ENCODE results near the gene ACAT2.
"Not testable (repeated sequence)": the region's sequence is repeated elsewhere in the genome, so short reads cannot be mapped to it uniquely, and the experiment has no call there.

The ACAT2 gene

GRCh38 chr6:159761873-159762680 is at the start of gene ACAT2:
TSS of gene ACAT2 (plus strand) at chr6:159762045. CDS start at chr6:159762088, 43 bp downstream.
- H3K36me3 ChIP-seq (ENCODE audit: insufficient read depth, low read length): peaks cover 11% of the 10 kb centered on the region
- no peaks in the 10 kb centered on the region for H3K9me3 ChIP-seq (ENCODE audit: control insufficient read depth, insufficient read depth, low read length)
- H3K4me1 ChIP-seq (ENCODE audit: insufficient read depth, low read length): peaks cover 12% of the 10 kb centered on the region
- H3K9ac ChIP-seq (ENCODE audit: low read depth, low read length): peak within 1 kb of the TSS; percentile 99

GRCh38 chr6:159712389-159712788 is 49.5 kb upstream of the ACAT2 start:
- not testable (repeated sequence) for H3K4me1 ChIP-seq (ENCODE audit: insufficient read depth, low read length); H3K36me3 ChIP-seq (ENCODE audit: insufficient read depth, low read length)

GRCh38 chr6:159713984-159714383 is 47.9 kb upstream of the ACAT2 start:
- Histone ChIP-seq H3K36me3 (ENCODE audit: insufficient read depth, low read length) (no peaks in the 10 kb centered on the region), H3K9me3 (ENCODE audit: control insufficient read depth, insufficient read depth, low read length) (no peaks in the 10 kb centered on the region), H3K9ac (ENCODE audit: low read depth, low read length) (no peak overlapping the region), H3K4me1 (ENCODE audit: insufficient read depth, low read length) (no peaks in the 10 kb centered on the region)

More at GRCh38 chr6:159712389-159712788, 49.5 kb upstream of the ACAT2 start:
- not testable (repeated sequence) for H3K9me3 ChIP-seq (ENCODE audit: control insufficient read depth, insufficient read depth, low read length); H3K9ac ChIP-seq (ENCODE audit: low read depth, low read length)

GRCh38 chr6:159714404-159714803 is 47.4 kb upstream of the ACAT2 start:
- H3K4me1 ChIP-seq (ENCODE audit: insufficient read depth, low read length): no peaks in the 10 kb centered on the region
- no peaks in the 10 kb centered on the region for H3K36me3 ChIP-seq (ENCODE audit: insufficient read depth, low read length)
- no peaks in the 10 kb centered on the region for H3K9me3 ChIP-seq (ENCODE audit: control insufficient read depth, insufficient read depth, low read length)
- no peak overlapping the region for H3K9ac ChIP-seq (ENCODE audit: low read depth, low read length)

- Histone ChIP-seq H3K9me3 (ENCODE audit: control insufficient read depth, insufficient read depth, low read length) (no peaks in the 10 kb centered on the region), H3K9ac (ENCODE audit: low read depth, low read length) (no peak overlapping the region), H3K36me3 (ENCODE audit: insufficient read depth, low read length) (no peaks in the 10 kb centered on the region), H3K4me1 (ENCODE audit: insufficient read depth, low read length) (no peaks in the 10 kb centered on the region)
Measured at GRCh38 chr6:159715166-159715565, 46.7 kb upstream of the ACAT2 start.

- H3K9ac ChIP-seq (ENCODE audit: low read depth, low read length): no peak overlapping the region
- no peaks in the 10 kb centered on the region for H3K36me3 ChIP-seq (ENCODE audit: insufficient read depth, low read length)
- H3K9me3 ChIP-seq (ENCODE audit: control insufficient read depth, insufficient read depth, low read length): no peaks in the 10 kb centered on the region
- H3K4me1 ChIP-seq (ENCODE audit: insufficient read depth, low read length): no peaks in the 10 kb centered on the region
Measured at GRCh38 chr6:159715605-159716004, 46.2 kb upstream of the ACAT2 start.

- Histone ChIP-seq H3K36me3 (ENCODE audit: insufficient read depth, low read length) (no peaks in the 10 kb centered on the region), H3K9me3 (ENCODE audit: control insufficient read depth, insufficient read depth, low read length) (no peaks in the 10 kb centered on the region), H3K9ac (ENCODE audit: low read depth, low read length) (no peak overlapping the region), H3K4me1 (ENCODE audit: insufficient read depth, low read length) (no peaks in the 10 kb centered on the region)
Measured at GRCh38 chr6:159716247-159717096, 45.4 kb upstream of the ACAT2 start.

- no peak overlapping the region for H3K9ac ChIP-seq (ENCODE audit: low read depth, low read length)
- no peaks in the 10 kb centered on the region for H3K4me1 ChIP-seq (ENCODE audit: insufficient read depth, low read length)
- no peaks in the 10 kb centered on the region for H3K9me3 ChIP-seq (ENCODE audit: control insufficient read depth, insufficient read depth, low read length)
- H3K36me3 ChIP-seq (ENCODE audit: insufficient read depth, low read length): no peaks in the 10 kb centered on the region
Measured at GRCh38 chr6:159718634-159719033, 43.2 kb upstream of the ACAT2 start.

- no peaks in the 10 kb centered on the region for H3K36me3 ChIP-seq (ENCODE audit: insufficient read depth, low read length)
- no peaks in the 10 kb centered on the region for H3K9me3 ChIP-seq (ENCODE audit: control insufficient read depth, insufficient read depth, low read length)
- H3K9ac ChIP-seq (ENCODE audit: low read depth, low read length): no peak overlapping the region
- H3K4me1 ChIP-seq (ENCODE audit: insufficient read depth, low read length): no peaks in the 10 kb centered on the region
Measured at GRCh38 chr6:159719287-159719686, 42.6 kb upstream of the ACAT2 start.

GRCh38 chr6:159720708-159721107 is 41.1 kb upstream of the ACAT2 start:
- Histone ChIP-seq H3K9me3 (ENCODE audit: control insufficient read depth, insufficient read depth, low read length) (no peaks in the 10 kb centered on the region), H3K4me1 (ENCODE audit: insufficient read depth, low read length) (no peaks in the 10 kb centered on the region), H3K36me3 (ENCODE audit: insufficient read depth, low read length) (no peaks in the 10 kb centered on the region), H3K9ac (ENCODE audit: low read depth, low read length) (no peak overlapping the region)

GRCh38 chr6:159721981-159722380 is 39.9 kb upstream of the ACAT2 start:
- not testable (repeated sequence) for H3K36me3 ChIP-seq (ENCODE audit: insufficient read depth, low read length); H3K4me1 ChIP-seq (ENCODE audit: insufficient read depth, low read length); H3K9ac ChIP-seq (ENCODE audit: low read depth, low read length); H3K9me3 ChIP-seq (ENCODE audit: control insufficient read depth, insufficient read depth, low read length)

GRCh38 chr6:159722655-159723054 is 39.2 kb upstream of the ACAT2 start:
- no peaks in the 10 kb centered on the region for H3K4me1 ChIP-seq (ENCODE audit: insufficient read depth, low read length)
- H3K36me3 ChIP-seq (ENCODE audit: insufficient read depth, low read length): no peaks in the 10 kb centered on the region
- H3K9me3 ChIP-seq (ENCODE audit: control insufficient read depth, insufficient read depth, low read length): no peaks in the 10 kb centered on the region
- H3K9ac ChIP-seq (ENCODE audit: low read depth, low read length): no peak overlapping the region

GRCh38 chr6:159723259-159723658 is 38.6 kb upstream of the ACAT2 start:
- Histone ChIP-seq H3K9me3 (ENCODE audit: control insufficient read depth, insufficient read depth, low read length) (no peaks in the 10 kb centered on the region), H3K9ac (ENCODE audit: low read depth, low read length) (no peak overlapping the region), H3K36me3 (ENCODE audit: insufficient read depth, low read length) (no peaks in the 10 kb centered on the region)

GRCh38 chr6:159724778-159725177 is 37.1 kb upstream of the ACAT2 start:
- Histone ChIP-seq H3K9ac (ENCODE audit: low read depth, low read length) (no peak overlapping the region), H3K4me1 (ENCODE audit: insufficient read depth, low read length) (peaks cover 5% of the 10 kb centered on the region; the same call in 1 of the 2 replicates), H3K9me3 (ENCODE audit: control insufficient read depth, insufficient read depth, low read length) (no peaks in the 10 kb centered on the region), H3K36me3 (ENCODE audit: insufficient read depth, low read length) (no peaks in the 10 kb centered on the region)

More at GRCh38 chr6:159723259-159723658, 38.6 kb upstream of the ACAT2 start:
- no peaks in the 10 kb centered on the region for H3K4me1 ChIP-seq (ENCODE audit: insufficient read depth, low read length)

GRCh38 chr6:159725208-159725607 is 36.6 kb upstream of the ACAT2 start:
- H3K36me3 ChIP-seq (ENCODE audit: insufficient read depth, low read length); H3K9ac ChIP-seq (ENCODE audit: low read depth, low read length); H3K4me1 ChIP-seq (ENCODE audit: insufficient read depth, low read length); H3K9me3 ChIP-seq (ENCODE audit: control insufficient read depth, insufficient read depth, low read length): not testable (repeated sequence)
